OCI-LY7 (cell line): ENCODE data around the gene PLAC1.

ENCODE experiments used
- CTCF ChIP-seq: fragments of 200-600 bp; sonication (generic); conservative IDR thresholded peaks from 2 replicates; pipeline ENCODE4 v1.5.1; 2014; ENCODE audit warnings: mild to moderate bottlenecking, antibody characterized with exemption, low read length, moderate library complexity, mixed read lengths
- EZH2phosphoT487 ChIP-seq: fragments of 200-600 bp; sonication (generic); IDR thresholded peaks from 2 replicates; pipeline ENCODE4 v1.6.1; 2018; ENCODE audit warnings: low read depth, borderline replicate concordance, mild to moderate bottlenecking, mixed run types, antibody characterized with exemption, low read length, moderate library complexity, mixed read lengths

GRCh38 chrX:134568285-134569016 is 89.8 kb downstream of the PLAC1 start:
- TF ChIP-seq CTCF (no peak), EZH2phosphoT487 (no peak)
